HepG2 (cell line): ENCODE results near the gene SCAPER. TPM values are rescaled to one million over a fixed set of nuclear protein-coding genes. Genes with fewer than 3 reads are reported as not detected.

Source experiments
- ATAC-seq: fragments of 200-7000 bp; cut with Tn5 transposase; 3 replicates; pipeline ENCODE4 v1.9.1; 2020; ENCODE audit warnings: mild to moderate bottlenecking, moderate library complexity
- BruUV-seq: library from RNA; stranded (reverse); fragments of 400-500 nt; replicated peaks from 2 replicates; lab custom pipeline; 2021; lab: Mats Ljungman, UMichigan
- CTCF ChIA-PET: fragments of 300-600 bp; formaldehyde crosslinking; extraction: SDS; loops from one replicate; lab custom pipeline; 2021; ENCODE audit warnings: low total read pairs, inconsistent platforms, low intra/inter-chr PET ratio; lab: Yijun Ruan, JAX
- POLR2A ChIA-PET: fragments of 350-600 bp; sonication (Branson Sonifier 250); formaldehyde crosslinking; loops from one replicate; lab custom pipeline; 2020; ENCODE audit warnings: antibody characterized with exemption, inconsistent platforms; lab: Yijun Ruan, JAX
- DNase-seq: peaks from one replicate; pipeline ENCODE4 v3.0.0-alpha.2; 2015; ENCODE audit warnings: low spot score
- FAIRE-seq: peaks from 3 replicates; lab custom pipeline; 2011; peaks lifted over from hg19 to GRCh38; lab: Jason Lieb, UNC
- H2AFZ ChIP-seq: one replicate; pipeline ENCODE4 v1.6.1; 2011; ENCODE audit warnings: low read length, inconsistent platforms
- H3K27ac ChIP-seq: fragments of 300-600 bp; 3 replicates; pipeline ENCODE4 v1.8.0; 2011; ENCODE audit warnings: mixed run types, mild to moderate bottlenecking, mixed read lengths, low read length, inconsistent platforms; ENCODE audit not compliant: insufficient read depth; ENCODE audit errors: extremely low read length
- H3K27me3 ChIP-seq, 2 experiments: fragments of 200-600 bp in 1 of 2; 2 replicates in 1 of 2; 3 replicates in 1 of 2; pipeline versions ENCODE4 v1.6.0 to v1.8.0; 2011; ENCODE audit warnings: low read length in 2 of 2, mild to moderate bottlenecking in 2 of 2, moderate library complexity in 2 of 2, inconsistent platforms in 1 of 2; ENCODE audit not compliant: insufficient read depth in 2 of 2, control insufficient read depth in 1 of 2
- H3K36me3 ChIP-seq, 2 experiments: fragments of 200-600 bp in 1 of 2; replicated peaks in 1 of 2; 2 replicates in 1 of 2; 3 replicates in 1 of 2; pipeline versions ENCODE4 v1.5.1 to v1.8.0; 2011; ENCODE audit warnings: low read length in 2 of 2, inconsistent platforms in 1 of 2; ENCODE audit not compliant: insufficient read depth in 2 of 2, control insufficient read depth in 1 of 2
- H3K4me1 ChIP-seq: 2 replicates; pipeline ENCODE4 v1.5.1; 2012; ENCODE audit warnings: low read length, inconsistent platforms; ENCODE audit not compliant: insufficient read depth
- H3K4me2 ChIP-seq: 2 replicates; pipeline ENCODE4 v1.6.0; 2011; ENCODE audit warnings: low read depth, low read length, inconsistent platforms
- H3K4me3 ChIP-seq, 3 experiments: fragments of 200-600 bp in 1 of 3; sonication (generic), shearing (Covaris generic) in 1 of 3; replicated peaks in 1 of 3; 2 replicates each; pipeline ENCODE4 v1.5.1; 2011 to 2016; ENCODE audit warnings: low read length in 3 of 3, inconsistent platforms in 2 of 3, low read depth in 2 of 3, mild to moderate bottlenecking in 2 of 3, control low read depth in 1 of 3, mixed read lengths in 1 of 3; ENCODE audit not compliant: insufficient read depth in 1 of 3
- H3K79me2 ChIP-seq: one replicate; pipeline ENCODE4 v1.6.1; 2011; ENCODE audit warnings: low read length, inconsistent platforms; ENCODE audit not compliant: insufficient read depth
- H3K9ac ChIP-seq: 2 replicates; pipeline ENCODE4 v1.6.0; 2011; ENCODE audit warnings: mild to moderate bottlenecking, low read depth, low read length, inconsistent platforms; ENCODE audit not compliant: insufficient read depth
- H3K9me3 ChIP-seq: 2 replicates; pipeline ENCODE4 v1.5.1; 2012; ENCODE audit warnings: mild to moderate bottlenecking, low read length
- H4K20me1 ChIP-seq: 2 replicates; pipeline ENCODE4 v1.6.0; 2011; ENCODE audit warnings: inconsistent platforms, mild to moderate bottlenecking, low read length, moderate library complexity; ENCODE audit not compliant: insufficient read depth
- DR1 ChIP-seq: sonication (generic); formaldehyde crosslinking; IDR thresholded peaks from 2 replicates; pipeline ENCODE4 v1.8.0; 2021; ENCODE audit warnings: mild to moderate bottlenecking, missing genetic modification reagents, inconsistent platforms
- FIP1L1 ChIP-seq: fragments of 200-400 bp; formaldehyde crosslinking; IDR thresholded peaks from 2 replicates; pipeline ENCODE4 v1.6.1; 2018; ENCODE audit warnings: low read depth, mild to moderate bottlenecking, low read length, moderate library complexity, borderline replicate concordance; ENCODE audit not compliant: insufficient read depth
- SRY ChIP-seq: sonication (generic); formaldehyde crosslinking; IDR thresholded peaks from 2 replicates; pipeline ENCODE4 v1.8.0; 2022; ENCODE audit warnings: mild to moderate bottlenecking, missing genetic modification reagents
- ZNF776 ChIP-seq: sonication (generic); formaldehyde crosslinking; IDR thresholded peaks from 2 replicates; pipeline ENCODE4 v1.4.0; 2020; ENCODE audit warnings: mild to moderate bottlenecking, missing genetic modification reagents
- WGBS: methylation state at CpG from one replicate; pipeline ENCODE4 v1.1.6; 2017; ENCODE audit warnings: low lambda C conversion rate; 5-methylcytosine and 5-hydroxymethylcytosine counted together
- in situ Hi-C: cut with HindIII; loops from 2 replicates; pipeline ENCODE4 v1.10.0; 2017; ENCODE audit warnings: low pct_unique_long_range_greater_than_20kb; ENCODE audit not compliant: extremely low pct_ligation_motif_present
- intact Hi-C: fragments of 100-400 bp; cut with micrococcal nuclease; formaldehyde crosslinking; loops from one replicate; pipeline ENCODE4 v1.10.0; 2022; ENCODE audit not compliant: unreplicated experiment
- polyA plus RNA-seq, 8 experiments: library from polyadenylated mRNA; depleted of rRNA in 3 of 8; stranded (reverse) in 7 of 8; unstranded in 1 of 8; fragments of >200 nt; fragmentation: Illumina TruSeq in 4 of 8; extraction: Trizol in 4 of 8; gene quantifications; 2 replicates each; pipeline versions ENCODE4 v1.2.1 to v1.2.3, GENCODE V29; 2011 to 2016; ENCODE audit warnings: low read depth in 4 of 8, missing spikeins in 1 of 8, mixed read lengths in 1 of 8; ENCODE audit not compliant: insufficient read depth in 1 of 8
- total RNA-seq, 5 experiments: library from RNA; depleted of rRNA; stranded (reverse); fragments of >200 nt; fragmentation: Illumina TruSeq; extraction: Trizol; gene quantifications; 2 replicates each; pipeline ENCODE4 v1.2.3, GENCODE V29; 2016; ENCODE audit warnings: low read depth in 1 of 5
- TF ChIP-seq, protein P1 (sequence below): sonication (generic); formaldehyde crosslinking; IDR thresholded peaks from 2 replicates; pipeline ENCODE4 v1.4.0; 2020; ENCODE audit warnings: missing genetic modification reagents, borderline replicate concordance
- TF ChIP-seq, protein P2 (sequence below): IDR thresholded peaks from 2 replicates; pipeline ENCODE4 v1.6.1; 2016; ENCODE audit warnings: low read depth

The SCAPER gene
- total and polyA plus RNA-seq, 2 of the 13 experiments (the other 11 are each of a cell fraction or from before 2014, with no cell fraction given), result 4.3 to 10.5 TPM

DNA sequence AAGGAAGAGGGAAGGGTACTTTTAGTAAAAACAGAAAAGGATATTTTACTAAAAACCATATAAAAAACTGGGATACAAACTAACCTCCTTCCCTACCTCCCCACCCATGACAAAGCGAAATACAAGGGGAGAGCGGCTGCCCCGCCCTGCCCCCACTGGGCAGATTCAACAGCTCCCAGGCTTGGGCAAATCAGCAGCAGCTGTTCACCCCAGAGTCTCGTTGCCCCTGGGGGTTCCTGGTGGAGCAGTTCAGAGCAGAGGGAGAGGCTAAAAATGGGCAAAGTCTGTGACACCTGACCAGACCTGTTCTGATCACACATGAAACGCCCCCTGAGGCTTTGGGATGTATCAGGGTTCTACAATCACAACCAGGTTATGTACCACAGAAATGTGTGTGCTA is 591.4 kb downstream of the SCAPER start:
- CTCF ChIA-PET, result no interaction called here
- intact Hi-C loops, result no loop called here
- no peak for FAIRE-seq

More for the DNA sequence above, 591.4 kb downstream of the SCAPER start:
- Histone ChIP-seq H3K27ac (no peak overlapping the region), H3K4me2 (peak overlapping the region; percentile 53), H3K4me3 (peak overlapping the region in 1 of 3 experiments; percentile 29; a peak in 1 of 6 replicates), H3K9me3 (no peaks in the 10 kb centered on the region)
- 58% methylated on average over 3 of the region's 5 CpGs for WGBS
- DNase-seq, result no peak
- TF ChIP-seq SRY (CRISPR knock-in tag) (no peak), ZNF776 (CRISPR knock-in tag) (no peak), DR1 (CRISPR knock-in tag) (no peak), FIP1L1 (no peak)
- TF ChIP-seq, protein P1, sequence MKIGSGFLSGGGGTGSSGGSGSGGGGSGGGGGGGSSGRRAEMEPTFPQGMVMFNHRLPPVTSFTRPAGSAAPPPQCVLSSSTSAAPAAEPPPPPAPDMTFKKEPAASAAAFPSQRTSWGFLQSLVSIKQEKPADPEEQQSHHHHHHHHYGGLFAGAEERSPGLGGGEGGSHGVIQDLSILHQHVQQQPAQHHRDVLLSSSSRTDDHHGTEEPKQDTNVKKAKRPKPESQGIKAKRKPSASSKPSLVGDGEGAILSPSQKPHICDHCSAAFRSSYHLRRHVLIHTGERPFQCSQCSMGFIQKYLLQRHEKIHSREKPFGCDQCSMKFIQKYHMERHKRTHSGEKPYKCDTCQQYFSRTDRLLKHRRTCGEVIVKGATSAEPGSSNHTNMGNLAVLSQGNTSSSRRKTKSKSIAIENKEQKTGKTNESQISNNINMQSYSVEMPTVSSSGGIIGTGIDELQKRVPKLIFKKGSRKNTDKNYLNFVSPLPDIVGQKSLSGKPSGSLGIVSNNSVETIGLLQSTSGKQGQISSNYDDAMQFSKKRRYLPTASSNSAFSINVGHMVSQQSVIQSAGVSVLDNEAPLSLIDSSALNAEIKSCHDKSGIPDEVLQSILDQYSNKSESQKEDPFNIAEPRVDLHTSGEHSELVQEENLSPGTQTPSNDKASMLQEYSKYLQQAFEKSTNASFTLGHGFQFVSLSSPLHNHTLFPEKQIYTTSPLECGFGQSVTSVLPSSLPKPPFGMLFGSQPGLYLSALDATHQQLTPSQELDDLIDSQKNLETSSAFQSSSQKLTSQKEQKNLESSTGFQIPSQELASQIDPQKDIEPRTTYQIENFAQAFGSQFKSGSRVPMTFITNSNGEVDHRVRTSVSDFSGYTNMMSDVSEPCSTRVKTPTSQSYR (CRISPR knock-in tag), result 0 out of 2 replicates have a peak, but pooled peaks have one; percentile 27
- TF ChIP-seq, protein P2, sequence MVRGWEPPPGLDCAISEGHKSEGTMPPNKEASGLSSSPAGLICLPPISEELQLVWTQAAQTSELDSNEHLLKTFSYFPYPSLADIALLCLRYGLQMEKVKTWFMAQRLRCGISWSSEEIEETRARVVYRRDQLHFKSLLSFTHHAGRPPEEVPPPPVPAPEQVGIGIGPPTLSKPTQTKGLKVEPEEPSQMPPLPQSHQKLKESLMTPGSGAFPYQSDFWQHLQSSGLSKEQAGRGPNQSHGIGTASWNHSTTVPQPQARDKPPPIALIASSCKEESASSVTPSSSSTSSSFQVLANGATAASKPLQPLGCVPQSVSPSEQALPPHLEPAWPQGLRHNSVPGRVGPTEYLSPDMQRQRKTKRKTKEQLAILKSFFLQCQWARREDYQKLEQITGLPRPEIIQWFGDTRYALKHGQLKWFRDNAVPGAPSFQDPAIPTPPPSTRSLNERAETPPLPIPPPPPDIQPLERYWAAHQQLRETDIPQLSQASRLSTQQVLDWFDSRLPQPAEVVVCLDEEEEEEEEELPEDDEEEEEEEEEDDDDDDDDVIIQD (CRISPR knock-in tag), result no peak
- TF ChIP-seq, all 625 proteins: peak for 1
- H3K36me3 ChIP-seq, result no peaks in the 10 kb centered on the region
- no TSS peak for BruUV-seq
- POLR2A ChIA-PET, result interaction anchor here (4.3 to 5.9 kb wide), 2 partner anchors 16 to 22 kb away, joined by 21 to 132 read pairs; partner anchors contain the start of gene ISL2
- in situ Hi-C loops, result no loop called here
- ATAC-seq, result no peak
- peaks cover 19% of the 10 kb centered on the region for H4K20me1 ChIP-seq
- no peak overlapping the region for H3K9ac ChIP-seq
- H3K79me2 ChIP-seq, result peaks cover 23% of the 10 kb centered on the region
- H3K27me3 ChIP-seq, result peaks cover 0 to 4% of the 10 kb centered on the region in 2 experiments; a peak in 1 of 5 replicates
- no peak overlapping the region for H2AFZ ChIP-seq
- H3K4me1 ChIP-seq, result peaks cover 43% of the 10 kb centered on the region
